Chondrocyte (in vitro differentiated cells): ENCODE measurements around the gene ABCG5. TPM values are rescaled to one million over a fixed set of nuclear protein-coding genes. Genes with fewer than 3 reads are reported as not detected.

Experiments
- DNase-seq: peaks from one replicate; pipeline ENCODE4 v3.0.0; 2021; ENCODE audit warnings: mixed read lengths, low spot score
- H3K27ac Mint-ChIP-seq: one replicate; pipeline ENCODE4 v1.8.0; 2021; ENCODE audit warnings: mild to moderate bottlenecking, moderate library complexity, mixed read lengths; ENCODE audit not compliant: unreplicated experiment
- H3K27me3 Mint-ChIP-seq: 2 replicates; pipeline ENCODE4 v1.8.0; 2021; ENCODE audit warnings: low read depth, mixed read lengths
- H3K36me3 Mint-ChIP-seq: 2 replicates; pipeline ENCODE4 v1.8.0; 2021; ENCODE audit warnings: low read depth, mixed read lengths
- H3K4me1 Mint-ChIP-seq: 2 replicates; pipeline ENCODE4 v1.8.0; 2021; ENCODE audit warnings: low read depth, mild to moderate bottlenecking, mixed read lengths
- H3K4me3 Mint-ChIP-seq: one replicate; pipeline ENCODE4 v1.8.0; 2021; ENCODE audit warnings: mild to moderate bottlenecking, moderate library complexity, mixed read lengths; ENCODE audit not compliant: unreplicated experiment
- H3K9me3 Mint-ChIP-seq: 2 replicates; pipeline ENCODE4 v1.8.0; 2021; ENCODE audit warnings: low read depth, mixed read lengths
- CTCF ChIP-seq: fragments of 200-600 bp; sonication (generic); IDR thresholded peaks from 2 replicates; pipeline ENCODE4 v1.5.0; 2021; ENCODE audit warnings: antibody characterized with exemption, mild to moderate bottlenecking, moderate library complexity
- total RNA-seq: library from RNA; stranded (reverse); gene quantifications from 3 replicates; pipeline ENCODE4 v1.2.1, GENCODE V29; 2021

ABCG5 gene
- total RNA-seq, 1 donor from 2014 or later = not detected

- Mint-ChIP-seq H3K9me3 (no peaks in the 10 kb centered on the region), H3K27me3 (no peaks in the 10 kb centered on the region), H3K4me3 (no peak overlapping the region), H3K4me1 (peaks cover 25% of the 10 kb centered on the region), H3K36me3 (peaks cover 5% of the 10 kb centered on the region), H3K27ac (no peak overlapping the region)
- no peak for DNase-seq
- TF ChIP-seq CTCF = no peak
Observed at GRCh38 chr2:43763091-43763490, 75.5 kb downstream of the ABCG5 start.

Other genes with a start within 250 kb of the ABCG5 start
- 23.6 to 68.0 TPM (median 28.4 TPM) in 3 replicates for gene THADA, start 242.8 kb downstream of the ABCG5 start, total RNA-seq
- 4.9 to 13.7 TPM (median 5.5 TPM) in 3 replicates for gene PLEKHH2, start 201.6 kb downstream of the ABCG5 start, total RNA-seq
- gene C1GALT1C1L, start 162.4 kb downstream of the ABCG5 start, total RNA-seq = not detected in 3 replicates
- gene DYNC2LI1, start 64.8 kb downstream of the ABCG5 start, total RNA-seq = 10.8 to 16.9 TPM (median 11.1 TPM) in 3 replicates
- gene ABCG8, start 132 bp upstream of the ABCG5 start, total RNA-seq = not detected in 3 replicates
- 50.9 to 59.1 TPM (median 52.1 TPM) in 3 replicates for gene LRPPRC, start 157.2 kb upstream of the ABCG5 start, total RNA-seq